Common myeloid progenitor, CD34-positive (primary cell): ENCODE results near the gene IFFO2.

ENCODE experiments used
- CTCF ChIA-PET: fragments of 350-600 bp; sonication (Branson Sonifier 250); formaldehyde crosslinking; loops from one replicate; lab custom pipeline; 2021; ENCODE audit warnings: antibody characterized with exemption; lab: Charles Lee
- POLR2A ChIA-PET: fragments of 350-600 bp; sonication (Branson Sonifier 250); formaldehyde crosslinking; loops from one replicate; lab custom pipeline; 2021; ENCODE audit warnings: antibody characterized with exemption; lab: Charles Lee
- DNase-seq, 3 donors: peaks; one replicate each; pipeline versions ENCODE4 v3.0.0 to v3.0.0-alpha.2; 2013
- H3K27ac ChIP-seq, 2 experiments: 1 replicate in 1 of 2; 2 replicates in 1 of 2; pipeline ENCODE4 v1.7.0; 2013; ENCODE audit warnings: inconsistent platforms in 2 of 2, low read length in 2 of 2, mild to moderate bottlenecking in 2 of 2, low read depth in 1 of 2, moderate library complexity in 1 of 2; ENCODE audit not compliant: severe bottlenecking in 2 of 2, insufficient read depth in 1 of 2, poor library complexity in 1 of 2
- H3K27me3 ChIP-seq, 5 experiments: replicated peaks in 2 of 5; 1 replicate in 3 of 5; 2 replicates in 2 of 5; pipeline versions ENCODE4 v1.6.1 to v1.7.0; 2013; ENCODE audit warnings: low read length in 4 of 5, mild to moderate bottlenecking in 2 of 5, moderate library complexity in 2 of 5, inconsistent platforms in 1 of 5; ENCODE audit not compliant: insufficient read depth in 5 of 5, control insufficient read depth in 4 of 5
- H3K36me3 ChIP-seq, 4 experiments: 1 replicate in 2 of 4; 2 replicates in 2 of 4; pipeline versions ENCODE4 v1.6.1 to v1.7.0; 2013; ENCODE audit warnings: low read length in 3 of 4, control low read depth in 1 of 4, mild to moderate bottlenecking in 1 of 4; ENCODE audit not compliant: control insufficient read depth in 4 of 4, insufficient read depth in 4 of 4
- H3K4me1 ChIP-seq, 4 experiments: 1 replicate in 3 of 4; 2 replicates in 1 of 4; pipeline versions ENCODE4 v1.6.1 to v1.7.1; 2013; ENCODE audit warnings: low read length in 3 of 4, mild to moderate bottlenecking in 3 of 4, control low read depth in 1 of 4, inconsistent platforms in 1 of 4, moderate library complexity in 1 of 4; ENCODE audit not compliant: control insufficient read depth in 4 of 4, insufficient read depth in 4 of 4; ENCODE audit errors: control extremely low read depth in 1 of 4
- H3K4me3 ChIP-seq, 7 experiments: 1 replicate in 4 of 7; 2 replicates in 3 of 7; pipeline versions ENCODE4 v1.5.1 to v1.7.0; 2013; ENCODE audit warnings: mild to moderate bottlenecking in 7 of 7, low read length in 6 of 7, moderate library complexity in 6 of 7, inconsistent platforms in 2 of 7, low read depth in 2 of 7, control low read depth in 1 of 7; ENCODE audit not compliant: insufficient read depth in 4 of 7, control insufficient read depth in 1 of 7; ENCODE audit errors: extremely low read depth in 1 of 7
- H3K9me3 ChIP-seq, 5 experiments: 1 replicate in 4 of 5; 2 replicates in 1 of 5; pipeline versions ENCODE4 v1.6.1 to v1.7.1; 2013; ENCODE audit warnings: low read length in 4 of 5, mild to moderate bottlenecking in 2 of 5, inconsistent platforms in 1 of 5, low read depth in 1 of 5, moderate library complexity in 1 of 5; ENCODE audit not compliant: control insufficient read depth in 4 of 5, insufficient read depth in 2 of 5; ENCODE audit errors: control extremely low read depth in 1 of 5
- WGBS: methylation state at CpG from one replicate; pipeline ENCODE4 v1.1.5; 2013; ENCODE audit not compliant: insufficient coverage; 5-methylcytosine and 5-hydroxymethylcytosine counted together

The IFFO2 gene

DNA sequence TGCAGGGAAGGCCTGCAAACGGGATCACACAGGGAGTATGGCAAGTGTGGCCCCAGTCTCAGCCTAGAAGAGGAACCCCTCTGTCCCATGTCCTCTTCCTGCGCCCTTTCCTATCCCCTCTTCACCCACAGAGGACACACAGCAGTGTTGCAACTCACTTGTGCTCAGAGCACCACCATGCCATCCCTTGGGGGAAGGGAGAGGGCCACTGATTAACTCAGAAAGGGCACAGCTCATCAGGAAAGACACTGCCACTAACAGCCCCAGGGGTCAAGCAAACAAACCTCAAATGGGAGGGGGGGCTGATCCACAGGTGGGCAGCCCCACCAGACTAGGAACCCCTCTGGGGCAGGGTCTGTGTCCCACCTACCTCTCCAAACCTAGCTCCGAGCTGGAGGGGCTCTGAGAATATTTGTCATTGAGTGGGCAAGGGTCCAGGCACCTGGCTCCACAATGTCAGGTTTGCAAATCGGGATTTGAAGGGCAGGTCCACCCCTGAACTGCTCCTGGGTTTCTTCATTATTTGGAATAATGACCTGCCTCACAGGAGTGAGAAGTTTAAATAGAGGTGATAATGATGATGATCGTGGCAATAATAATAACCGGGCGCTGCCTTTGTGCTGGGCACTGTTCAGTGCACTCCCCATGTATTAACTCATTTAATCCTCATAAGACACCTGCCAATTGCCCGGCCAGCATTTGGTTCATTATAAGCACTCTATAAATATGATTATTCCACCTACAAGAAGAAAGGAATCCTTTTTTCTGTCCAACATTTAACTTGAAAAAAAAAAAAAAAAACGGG lies 55.1 kb downstream of the IFFO2 start:
- no peaks in the 10 kb centered on the region for H3K9me3 ChIP-seq
- no peak for DNase-seq
- H3K4me1 ChIP-seq, result peaks cover 6 to 44% (median 21%) of the 10 kb centered on the region in 4 experiments
- H3K27ac ChIP-seq, result no peak overlapping the region
- peaks cover 0 to 8% (median 3%) of the 10 kb centered on the region in 4 experiments for H3K36me3 ChIP-seq
- H3K27me3 ChIP-seq, result no peaks in the 10 kb centered on the region
- POLR2A ChIA-PET, result interaction anchor here (0.6 kb wide), 1 partner anchor 282 kb away, joined by 3 read pairs; no protein-coding TSS in a partner anchor
- H3K4me3 ChIP-seq, result peak overlapping the region in 6 of 7 experiments; percentile 62 to 91 (median 80)
- CTCF ChIA-PET, result interaction anchor here (1.1 to 2.2 kb wide), 2 partner anchors 13 to 17 kb away, joined by 3 to 9 read pairs; no protein-coding TSS in a partner anchor
- WGBS, result 90% methylated on average over 2 of the region's 9 CpGs

DNA sequence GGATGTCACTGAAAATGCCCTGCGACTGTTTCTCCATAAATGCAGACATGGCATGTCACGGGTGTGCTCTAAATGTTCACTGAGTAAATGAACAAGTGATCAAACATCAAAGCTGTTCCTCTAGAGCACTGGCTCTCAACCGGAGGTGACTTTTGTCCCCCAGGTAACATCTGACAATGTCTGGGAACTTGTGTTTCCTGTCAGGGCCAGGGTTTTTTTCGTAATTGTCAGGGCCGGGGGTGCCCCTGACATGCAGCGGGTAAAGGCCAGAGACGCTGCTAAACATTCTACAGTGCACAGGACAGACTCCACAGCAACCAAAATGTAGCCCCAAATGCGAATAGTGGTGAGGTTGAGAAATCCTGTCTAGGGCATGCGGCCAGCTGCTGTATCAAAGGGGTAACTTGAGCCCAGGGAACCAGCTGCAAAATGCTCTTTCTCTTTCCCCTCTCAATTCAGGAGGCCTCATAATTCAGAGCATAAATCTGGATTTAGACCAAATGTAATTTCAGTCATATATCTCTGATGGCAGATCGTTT lies 56.1 kb downstream of the IFFO2 start:
- Histone ChIP-seq H3K9me3 (no peaks in the 10 kb centered on the region), H3K27ac (no peak overlapping the region), H3K27me3 (no peaks in the 10 kb centered on the region), H3K4me3 (no peak overlapping the region), H3K36me3 (peaks cover 0 to 3% (median 1%) of the 10 kb centered on the region in 4 experiments), H3K4me1 (peaks cover 6 to 41% (median 20%) of the 10 kb centered on the region in 4 experiments)
- DNase-seq, result no peak
- ChIA-PET POLR2A (interaction anchor here (1.0 kb wide), 1 partner anchor 16 kb away, joined by 3 read pairs; no protein-coding TSS in a partner anchor), CTCF (interaction anchor here (1.0 to 3.1 kb wide), 6 partner anchors 8 to 185 kb away, joined by 3 to 18 read pairs (median 4); no protein-coding TSS in a partner anchor)
- 85% methylated on average over 9 of the region's 10 CpGs for WGBS

DNA sequence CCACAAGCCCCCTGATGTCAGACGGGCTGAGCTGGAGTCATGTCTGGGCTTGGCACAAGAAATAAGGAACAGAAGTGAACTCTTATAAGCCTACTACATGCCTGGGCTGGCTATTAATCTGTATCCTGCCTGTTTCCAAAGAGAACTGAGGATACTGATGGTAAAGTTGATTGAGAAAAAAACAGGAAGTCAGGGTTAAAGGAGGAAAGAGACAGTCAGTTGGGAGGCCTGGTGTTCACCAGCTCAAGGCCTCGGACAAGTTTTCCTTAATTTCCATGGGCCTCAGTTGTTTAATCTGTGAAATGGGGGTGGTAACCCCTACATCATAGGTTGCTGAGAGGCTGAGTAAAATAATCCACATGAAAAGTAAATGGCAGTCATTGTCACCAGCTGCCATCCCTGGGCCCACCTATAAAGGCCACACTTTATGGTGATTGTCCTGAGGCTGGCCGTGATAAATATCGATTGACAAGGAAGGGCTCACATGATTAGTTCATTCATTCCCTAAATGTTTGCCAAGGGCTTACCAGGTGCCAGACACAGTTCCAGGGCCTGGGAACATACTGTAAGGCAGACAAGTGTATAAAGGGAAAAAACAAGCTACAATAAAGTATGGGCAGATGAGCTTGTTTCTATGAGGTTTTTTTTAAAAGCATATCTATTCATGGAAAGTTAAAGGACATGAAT lies 57.0 kb downstream of the IFFO2 start:
- no peak overlapping the region for H3K27ac ChIP-seq
- H3K4me1 ChIP-seq, result peaks cover 6 to 41% (median 20%) of the 10 kb centered on the region in 4 experiments
- POLR2A ChIA-PET, result interaction anchor here (0.6 to 1.0 kb wide), 2 partner anchors 15 to 550 kb away, joined by 3 read pairs; no protein-coding TSS in a partner anchor
- H3K4me3 ChIP-seq, result no peak overlapping the region
- WGBS, result 58% methylated on average over 4 of the region's 4 CpGs
- CTCF ChIA-PET, result interaction anchor here (1.0 to 3.1 kb wide), 7 partner anchors 9 to 186 kb away, joined by 3 to 18 read pairs (median 3); no protein-coding TSS in a partner anchor
- H3K9me3 ChIP-seq, result no peaks in the 10 kb centered on the region
- peaks cover 0 to 3% (median 2%) of the 10 kb centered on the region in 4 experiments for H3K36me3 ChIP-seq
- DNase-seq, result peak in 1 of 3 donors; percentile 51
- H3K27me3 ChIP-seq, result no peaks in the 10 kb centered on the region

DNA sequence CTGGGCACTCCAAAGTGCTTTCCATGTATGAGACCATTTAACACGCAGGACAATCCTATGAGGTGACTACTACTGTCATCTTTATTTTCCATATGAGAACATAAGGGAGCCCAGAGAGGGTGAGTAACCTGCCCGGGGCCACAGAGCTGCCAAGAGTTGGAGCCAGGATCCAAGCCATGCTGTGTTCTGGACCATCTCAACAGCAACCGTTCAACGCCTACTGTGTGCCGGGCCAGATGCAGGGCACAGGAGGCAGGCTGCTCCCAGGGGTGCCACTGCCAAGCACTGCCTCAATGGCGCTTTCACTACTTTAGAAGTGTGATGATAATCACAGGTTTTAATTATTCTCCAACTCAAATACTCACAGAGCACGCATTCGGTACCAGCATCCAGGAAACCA lies 57.9 kb downstream of the IFFO2 start:
- H3K4me1 ChIP-seq, result peaks cover 5 to 38% (median 19%) of the 10 kb centered on the region in 4 experiments
- H3K9me3 ChIP-seq, result no peaks in the 10 kb centered on the region
- no peaks in the 10 kb centered on the region for H3K27me3 ChIP-seq
- ChIA-PET POLR2A (no interaction called here), CTCF (interaction anchor here (1.2 to 3.1 kb wide), 5 partner anchors 10 to 75 kb away, joined by 3 to 18 read pairs (median 4); no protein-coding TSS in a partner anchor)
- H3K27ac ChIP-seq, result no peak overlapping the region
- peaks cover 0 to 3% (median 2%) of the 10 kb centered on the region in 4 experiments for H3K36me3 ChIP-seq
- H3K4me3 ChIP-seq, result no peak overlapping the region
- no peak for DNase-seq
- WGBS, result 100% methylated on average over 5 of the region's 8 CpGs

DNA sequence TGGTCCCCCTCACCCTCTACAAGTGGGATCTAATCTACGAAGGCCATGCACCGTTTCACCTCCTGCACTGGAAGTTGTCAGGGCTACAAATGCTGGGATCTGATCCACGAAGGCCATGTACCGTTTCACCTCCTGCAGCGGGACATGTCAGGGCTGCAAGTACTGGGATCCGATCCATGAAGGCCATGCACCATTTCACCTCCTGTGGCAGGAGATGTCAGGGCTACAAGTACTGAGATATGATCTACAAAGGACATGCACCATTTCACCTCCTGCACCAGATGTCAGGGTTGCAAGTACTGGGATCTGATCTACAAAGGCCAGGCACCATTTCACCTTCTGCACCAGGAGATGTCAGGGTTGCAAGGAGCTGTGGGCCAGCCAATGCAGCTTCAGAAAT lies 61.2 kb downstream of the IFFO2 start:
- no peaks in the 10 kb centered on the region for H3K27me3 ChIP-seq
- peaks cover 0 to 3% (median 2%) of the 10 kb centered on the region in 4 experiments for H3K36me3 ChIP-seq
- H3K4me1 ChIP-seq, result peaks cover 0 to 11% (median 3%) of the 10 kb centered on the region in 4 experiments
- POLR2A ChIA-PET, result no interaction called here
- WGBS, result 100% methylated on average over 5 of the region's 6 CpGs
- no peak overlapping the region for H3K4me3 ChIP-seq
- no peak overlapping the region for H3K27ac ChIP-seq
- CTCF ChIA-PET, result interaction anchor here (0.8 to 1.9 kb wide), 5 partner anchors 11 to 81 kb away, joined by 3 to 6 read pairs (median 5); no protein-coding TSS in a partner anchor
- H3K9me3 ChIP-seq, result no peaks in the 10 kb centered on the region
- no peak for DNase-seq

DNA sequence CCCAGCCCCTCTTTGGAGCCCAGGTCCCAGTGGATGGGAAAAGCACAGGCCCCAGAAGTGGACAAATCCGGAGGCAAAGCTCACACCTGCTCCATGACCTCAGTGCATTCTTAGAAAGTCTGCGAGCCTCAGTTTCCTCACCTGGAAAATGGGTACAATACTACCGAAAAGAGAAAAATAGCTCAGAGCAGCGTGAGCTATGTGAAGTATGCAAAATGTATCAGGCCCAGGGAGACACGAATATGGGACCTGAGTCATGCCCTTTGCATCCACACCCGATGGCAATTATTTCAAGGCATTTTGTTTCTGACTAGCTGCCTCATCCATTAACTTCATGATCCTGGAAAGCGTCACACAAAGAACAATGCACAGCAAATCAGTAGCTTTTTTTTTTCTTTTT lies 63.4 kb downstream of the IFFO2 start:
- no peak overlapping the region for H3K27ac ChIP-seq
- ChIA-PET POLR2A (interaction anchor here (0.9 kb wide), 1 partner anchor 419 kb away, joined by 3 read pairs; the partner anchor contains the start of gene SLC66A1), CTCF (interaction anchor here (0.9 to 1.8 kb wide), 8 partner anchors 9 to 80 kb away, joined by 3 to 10 read pairs (median 4); partner anchors contain the start of gene ALDH4A1)
- H3K36me3 ChIP-seq, result peaks cover 0 to 5% (median 3%) of the 10 kb centered on the region in 4 experiments
- 97% methylated on average over 7 of the region's 7 CpGs for WGBS
- DNase-seq, result no peak
- H3K4me1 ChIP-seq, result no peaks in the 10 kb centered on the region
- H3K9me3 ChIP-seq, result no peaks in the 10 kb centered on the region
- no peaks in the 10 kb centered on the region for H3K27me3 ChIP-seq
- H3K4me3 ChIP-seq, result no peak overlapping the region
